ENCODE data around the gene ZNF674. TPM values are rescaled to one million over a fixed set of nuclear protein-coding genes. Genes with fewer than 3 reads are reported as not detected.
A peak's percentile ranks its signal among the peaks of the same experiment; 100 is the strongest.

ZNF674 gene
- 1 to 10 TPM; 5.1 to 7.1 (median 6.5) TPM for total RNA-seq (2021; fragmentation: NEBNext Ultra II Directional; extraction: Animal tissue kit (Norgen Biotek cat#: 25700))
- long read RNA-seq, partial matches to known transcripts = 0 of 1 reads
- long read RNA-seq, other reads (novel, unspliced or antisense) = 1 of 1 reads

DNA sequence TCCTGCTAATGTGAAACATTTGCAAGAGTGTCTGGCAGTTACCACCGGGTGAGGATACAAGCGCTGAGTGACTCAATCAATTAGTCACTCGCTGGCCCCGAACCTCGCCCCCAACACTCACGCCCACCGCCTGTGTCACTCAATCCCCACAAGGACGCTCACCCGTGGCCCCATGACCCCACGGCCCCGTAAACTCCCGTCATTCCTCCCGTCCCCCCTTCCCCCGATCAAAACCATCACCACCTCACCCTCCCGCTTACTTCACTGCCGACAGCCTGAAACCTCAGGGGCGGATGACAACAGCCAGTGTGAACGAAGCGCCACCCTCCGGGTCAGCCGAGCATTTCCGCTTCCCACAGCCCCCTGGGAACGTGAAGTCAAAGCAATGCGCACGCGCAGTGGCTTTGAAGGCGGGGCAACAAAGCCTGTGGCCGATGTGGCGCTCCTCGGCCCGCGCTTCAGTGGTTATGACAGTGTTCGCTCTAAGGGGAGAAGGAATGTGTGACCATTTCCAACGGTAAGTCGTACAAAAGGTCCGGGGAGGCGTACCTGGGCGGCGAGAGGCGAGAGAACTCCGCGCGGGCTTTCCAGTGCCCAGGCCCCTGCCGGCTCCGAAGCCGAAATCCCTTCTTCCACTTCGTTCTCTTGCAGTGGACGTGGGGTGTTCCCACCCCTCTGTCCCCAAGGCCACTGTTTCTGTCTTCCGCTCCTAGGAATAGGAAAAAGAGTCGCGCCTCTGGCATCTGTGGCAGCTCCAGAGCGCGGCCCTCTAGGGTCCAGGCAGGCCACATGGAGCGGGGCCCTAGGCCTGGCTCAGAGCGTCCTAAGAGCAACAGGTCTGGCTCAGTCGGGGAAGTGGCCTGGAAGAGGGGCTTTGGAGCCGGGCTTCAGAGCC, at the start of gene ZNF674:
TSS of gene ZNF674 (minus strand) at position 311 of the 895 bp plus-strand sequence. CDS start 3,334 bp downstream, outside the sequence.
- peaks cover 41% of the 10 kb centered on the region for H3K4me1 Mint-ChIP-seq (ENCODE audit: low read depth)
- no peaks in the 10 kb centered on the region for H3K27me3 Mint-ChIP-seq (ENCODE audit: insufficient read depth)
- peaks cover 21% of the 10 kb centered on the region for H3K36me3 Mint-ChIP-seq (ENCODE audit: low read depth)
- peak within 1 kb of the TSS; percentile 96 for H3K27ac Mint-ChIP-seq
- DNase-seq = peak; percentile 83
- TF ChIP-seq, protein P1, sequence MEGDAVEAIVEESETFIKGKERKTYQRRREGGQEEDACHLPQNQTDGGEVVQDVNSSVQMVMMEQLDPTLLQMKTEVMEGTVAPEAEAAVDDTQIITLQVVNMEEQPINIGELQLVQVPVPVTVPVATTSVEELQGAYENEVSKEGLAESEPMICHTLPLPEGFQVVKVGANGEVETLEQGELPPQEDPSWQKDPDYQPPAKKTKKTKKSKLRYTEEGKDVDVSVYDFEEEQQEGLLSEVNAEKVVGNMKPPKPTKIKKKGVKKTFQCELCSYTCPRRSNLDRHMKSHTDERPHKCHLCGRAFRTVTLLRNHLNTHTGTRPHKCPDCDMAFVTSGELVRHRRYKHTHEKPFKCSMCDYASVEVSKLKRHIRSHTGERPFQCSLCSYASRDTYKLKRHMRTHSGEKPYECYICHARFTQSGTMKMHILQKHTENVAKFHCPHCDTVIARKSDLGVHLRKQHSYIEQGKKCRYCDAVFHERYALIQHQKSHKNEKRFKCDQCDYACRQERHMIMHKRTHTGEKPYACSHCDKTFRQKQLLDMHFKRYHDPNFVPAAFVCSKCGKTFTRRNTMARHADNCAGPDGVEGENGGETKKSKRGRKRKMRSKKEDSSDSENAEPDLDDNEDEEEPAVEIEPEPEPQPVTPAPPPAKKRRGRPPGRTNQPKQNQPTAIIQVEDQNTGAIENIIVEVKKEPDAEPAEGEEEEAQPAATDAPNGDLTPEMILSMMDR (IDR thresholded peaks at IDR 0.05) = peak; percentile 58
- peak within 1 kb of the TSS; percentile 94 for H3K4me3 Mint-ChIP-seq
- no peaks in the 10 kb centered on the region for H3K9me3 Mint-ChIP-seq

DNA sequence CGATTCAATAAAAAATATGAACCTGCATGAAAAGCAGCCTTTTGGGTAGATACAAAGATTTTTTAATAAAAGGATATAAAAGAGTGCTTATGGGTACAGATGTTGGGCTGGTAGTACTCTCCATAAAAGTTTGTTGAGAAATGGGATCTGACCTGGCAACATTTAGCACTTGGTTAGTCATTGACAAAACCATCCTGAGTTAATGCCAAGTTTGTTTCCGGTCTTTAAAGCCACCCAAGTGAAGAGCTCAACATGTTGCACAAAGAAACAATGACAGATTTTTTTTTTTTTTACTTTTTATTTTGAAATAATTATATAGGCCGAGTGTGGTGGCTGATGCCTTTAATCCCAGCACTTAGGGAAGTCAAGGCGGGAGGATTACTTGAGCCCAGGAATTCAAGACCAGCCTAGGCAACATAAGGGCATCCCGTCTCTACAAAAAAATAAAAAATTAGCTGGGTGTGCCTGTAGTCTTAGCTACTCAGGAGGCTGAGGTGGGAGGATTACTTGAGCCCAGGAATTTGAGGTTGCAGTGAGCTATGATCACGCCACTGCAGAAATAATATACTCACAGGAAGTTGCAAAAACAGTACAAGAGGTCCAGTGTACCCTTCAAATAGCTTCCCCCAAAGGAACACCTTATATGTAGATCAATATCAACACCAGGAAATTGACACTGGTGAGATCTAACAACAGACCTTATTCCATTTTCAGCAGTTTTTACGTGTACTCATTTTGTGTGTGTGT, 44.9 kb upstream of the ZNF674 start:
- TF ChIP-seq, protein P1 (IDR thresholded peaks at IDR 0.05) = no peak
- H3K27me3 Mint-ChIP-seq (ENCODE audit: insufficient read depth) = no peaks in the 10 kb centered on the region
- DNase-seq = peak; percentile 62
- H3K9me3 Mint-ChIP-seq = no peaks in the 10 kb centered on the region
- peak overlapping the region; percentile 45 for H3K27ac Mint-ChIP-seq
- peaks cover 54% of the 10 kb centered on the region for H3K4me1 Mint-ChIP-seq (ENCODE audit: low read depth)
- H3K4me3 Mint-ChIP-seq = no peak overlapping the region
- H3K36me3 Mint-ChIP-seq (ENCODE audit: low read depth) = no peaks in the 10 kb centered on the region

DNA sequence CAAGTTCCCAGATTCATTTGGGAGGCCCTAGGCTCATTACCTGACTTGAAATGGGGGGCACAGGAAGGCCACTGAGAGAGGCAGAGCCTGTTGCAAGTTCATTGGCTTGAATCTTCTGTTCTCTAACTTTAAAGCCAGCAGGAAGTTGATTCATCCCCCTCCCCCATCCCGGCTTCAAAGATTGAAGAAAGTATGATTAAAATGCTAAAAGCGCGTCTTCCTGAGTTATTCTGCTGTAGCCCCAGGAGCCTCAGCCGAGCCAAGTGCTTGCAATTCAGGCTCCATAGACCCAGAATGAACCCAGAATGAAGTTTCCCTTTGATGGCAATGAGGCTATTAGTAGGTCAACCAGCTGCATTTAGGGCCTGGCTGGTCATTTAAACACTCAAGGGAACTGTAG, 43.0 kb upstream of the ZNF674 start:
- TF ChIP-seq, protein P1 (IDR thresholded peaks at IDR 0.05) = no peak
- Mint-ChIP-seq H3K27me3 (ENCODE audit: insufficient read depth) (no peaks in the 10 kb centered on the region), H3K4me3 (peak overlapping the region; percentile 77), H3K36me3 (ENCODE audit: low read depth) (no peaks in the 10 kb centered on the region), H3K27ac (peak overlapping the region; percentile 88), H3K4me1 (ENCODE audit: low read depth) (peaks cover 62% of the 10 kb centered on the region), H3K9me3 (no peaks in the 10 kb centered on the region)
- peak; percentile 49 for DNase-seq

DNA sequence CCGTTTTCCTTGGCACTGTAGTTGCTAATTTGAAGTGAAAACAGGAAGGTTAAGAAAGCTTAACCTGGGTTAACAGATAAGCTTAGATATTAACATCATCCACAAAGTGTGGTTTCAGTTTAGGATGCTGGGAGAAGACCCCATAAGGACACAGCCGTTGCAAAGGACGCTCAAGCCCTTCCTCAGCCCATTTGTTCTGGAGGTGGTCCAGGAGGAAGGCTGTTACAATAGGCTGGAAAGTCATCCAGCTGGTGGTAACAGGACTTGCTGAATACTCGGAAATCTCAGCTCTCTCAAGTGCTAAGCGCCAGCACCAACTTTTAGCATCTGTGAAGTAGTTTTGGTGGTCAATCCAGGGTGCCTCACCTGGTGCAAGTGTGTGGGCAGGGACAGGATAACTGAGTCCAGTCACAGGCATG, 42.5 kb upstream of the ZNF674 start:
- H3K9me3 Mint-ChIP-seq = no peaks in the 10 kb centered on the region
- H3K4me1 Mint-ChIP-seq (ENCODE audit: low read depth) = peaks cover 64% of the 10 kb centered on the region
- DNase-seq = no peak
- TF ChIP-seq, protein P1 (IDR thresholded peaks at IDR 0.05) = no peak
- H3K27me3 Mint-ChIP-seq (ENCODE audit: insufficient read depth) = no peaks in the 10 kb centered on the region
- no peaks in the 10 kb centered on the region for H3K36me3 Mint-ChIP-seq (ENCODE audit: low read depth)
- H3K4me3 Mint-ChIP-seq = peak overlapping the region; percentile 77
- peak overlapping the region; percentile 88 for H3K27ac Mint-ChIP-seq

DNA sequence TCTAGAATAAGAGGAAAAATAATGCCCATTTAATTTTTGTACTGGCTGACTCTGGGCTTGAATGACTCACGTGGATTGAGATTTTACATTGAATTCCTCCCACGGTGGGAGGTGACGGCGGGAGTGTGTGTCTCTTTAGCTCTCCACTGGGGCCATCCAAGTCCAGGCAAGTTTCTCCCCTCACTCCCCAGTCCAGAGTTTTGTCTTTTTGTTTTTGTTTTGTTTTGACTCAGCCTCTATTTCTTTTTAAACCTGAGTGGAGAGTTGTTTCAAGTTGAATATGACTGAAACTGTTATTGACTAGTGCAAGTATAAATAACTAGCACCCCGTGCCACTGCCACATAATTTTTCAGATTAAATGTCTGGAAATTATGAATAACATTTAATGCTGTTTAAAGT, 41.9 kb upstream of the ZNF674 start:
- DNase-seq = peak; percentile 57
- H3K27me3 Mint-ChIP-seq (ENCODE audit: insufficient read depth) = no peaks in the 10 kb centered on the region
- H3K4me1 Mint-ChIP-seq (ENCODE audit: low read depth) = peaks cover 70% of the 10 kb centered on the region
- peak overlapping the region; percentile 92 for H3K27ac Mint-ChIP-seq
- H3K4me3 Mint-ChIP-seq = peak overlapping the region; percentile 78
- TF ChIP-seq, protein P1 (IDR thresholded peaks at IDR 0.05) = no peak
- no peaks in the 10 kb centered on the region for H3K36me3 Mint-ChIP-seq (ENCODE audit: low read depth)
- H3K9me3 Mint-ChIP-seq = no peaks in the 10 kb centered on the region
